Measurements from ENCODE around the gene CYP26B1. TPM values are rescaled to one million over a fixed set of nuclear protein-coding genes. Genes with fewer than 3 reads are reported as not detected.

CYP26B1 gene
- total and polyA plus RNA-seq, 2 of the 8 experiments (the other 6 are each of a cell fraction or from before 2014, with no cell fraction given): 0.06 to 0.69 TPM

GRCh38 chr2:72193723-72194122, 46.1 kb upstream of the CYP26B1 start (continued):
- no peak for TF ChIP-seq USF2 (IDR thresholded peaks at IDR 0.05; ENCODE audit: low read length)
- no peak for TF ChIP-seq SIRT6 (IDR thresholded peaks at IDR 0.05; ENCODE audit: low read length)

All from H1 (cell line).